Fibroblast of peridontal ligament (primary cell): ENCODE measurements around the gene EXOC4.

Source experiments
- DNase-seq: peaks from one replicate; pipeline ENCODE4 v3.0.0-alpha.2; 2010; ENCODE audit errors: extremely low read depth

Gene EXOC4

GRCh38 chr7:133704453-133704852 is 451.6 kb downstream of the EXOC4 start:
- DNase-seq: no peak

- no peak for DNase-seq
Measured at GRCh38 chr7:133705596-133705995, 452.7 kb downstream of the EXOC4 start.

GRCh38 chr7:133706016-133706415 is 453.1 kb downstream of the EXOC4 start:
- no peak for DNase-seq

- peak; percentile 25 for DNase-seq
Measured at GRCh38 chr7:133709036-133709880, 456.4 kb downstream of the EXOC4 start.

GRCh38 chr7:133712544-133712943 is 459.7 kb downstream of the EXOC4 start:
- no peak for DNase-seq

- DNase-seq: no peak
Measured at GRCh38 chr7:133714654-133715053, 461.8 kb downstream of the EXOC4 start.

- DNase-seq: no peak
Measured at GRCh38 chr7:133718131-133718530, 465.3 kb downstream of the EXOC4 start.

- DNase-seq: no peak
Measured at GRCh38 chr7:133723044-133723443, 470.2 kb downstream of the EXOC4 start.

GRCh38 chr7:133724148-133724547 is 471.3 kb downstream of the EXOC4 start:
- no peak for DNase-seq

GRCh38 chr7:133724694-133725093 is 471.8 kb downstream of the EXOC4 start:
- DNase-seq: no peak

GRCh38 chr7:133727476-133728214 is 474.8 kb downstream of the EXOC4 start:
- no peak for DNase-seq

- peak; percentile 23 for DNase-seq
Measured at GRCh38 chr7:133730360-133730759, 477.5 kb downstream of the EXOC4 start.

- DNase-seq: no peak
Measured at GRCh38 chr7:133733401-133733800, 480.5 kb downstream of the EXOC4 start.

GRCh38 chr7:133735222-133735621 is 482.3 kb downstream of the EXOC4 start:
- peak; percentile 59 for DNase-seq

- no peak for DNase-seq
Measured at GRCh38 chr7:133739817-133740216, 486.9 kb downstream of the EXOC4 start.

GRCh38 chr7:133741078-133741477 is 488.2 kb downstream of the EXOC4 start:
- no peak for DNase-seq

- no peak for DNase-seq
Measured at GRCh38 chr7:133741703-133742102, 488.8 kb downstream of the EXOC4 start.

GRCh38 chr7:133742709-133743538 is 490.0 kb downstream of the EXOC4 start:
- peak; percentile 70 for DNase-seq

GRCh38 chr7:133744451-133744850 is 491.6 kb downstream of the EXOC4 start:
- no peak for DNase-seq

GRCh38 chr7:133746305-133746704 is 493.4 kb downstream of the EXOC4 start:
- DNase-seq: no peak

GRCh38 chr7:133746847-133747246 is 494.0 kb downstream of the EXOC4 start:
- DNase-seq: no peak
